ENCODE measurements around the gene DENND10.
"Not testable (repeated sequence)": the region's sequence is repeated elsewhere in the genome, so short reads cannot be mapped to it uniquely, and the experiment has no call there.

GRCh38 chr10:119096641-119097415, 7.1 kb upstream of the DENND10 start:
- TF ChIP-seq CTCF (IDR thresholded peaks at IDR 0.05; ENCODE audit: low read depth, low read length, poor library complexity, severe bottlenecking); EZH2phosphoT487 (IDR thresholded peaks at IDR 0.05; ENCODE audit: borderline replicate concordance, low read length): not testable (repeated sequence)
